A673 (cell line): Measurements from ENCODE around the gene SOX2.

Source experiments
- EZH2 ChIP-seq: fragments of 200-600 bp; sonication (generic); IDR thresholded peaks from 2 replicates; pipeline ENCODE4 v1.6.1; 2017; ENCODE audit warnings: borderline replicate concordance, low read depth, mild to moderate bottlenecking, mixed read lengths, antibody characterized with exemption, low read length; ENCODE audit not compliant: poor library complexity, severe bottlenecking
- TF ChIP-seq, protein P1 (sequence below): fragments of 300-800, 200-600 bp; sonication (generic); conservative IDR thresholded peaks from 2 replicates; pipeline ENCODE4 v1.5.1; 2017; ENCODE audit warnings: low read depth, mild to moderate bottlenecking, antibody characterized with exemption, low read length, moderate library complexity, mixed read lengths

DNA sequence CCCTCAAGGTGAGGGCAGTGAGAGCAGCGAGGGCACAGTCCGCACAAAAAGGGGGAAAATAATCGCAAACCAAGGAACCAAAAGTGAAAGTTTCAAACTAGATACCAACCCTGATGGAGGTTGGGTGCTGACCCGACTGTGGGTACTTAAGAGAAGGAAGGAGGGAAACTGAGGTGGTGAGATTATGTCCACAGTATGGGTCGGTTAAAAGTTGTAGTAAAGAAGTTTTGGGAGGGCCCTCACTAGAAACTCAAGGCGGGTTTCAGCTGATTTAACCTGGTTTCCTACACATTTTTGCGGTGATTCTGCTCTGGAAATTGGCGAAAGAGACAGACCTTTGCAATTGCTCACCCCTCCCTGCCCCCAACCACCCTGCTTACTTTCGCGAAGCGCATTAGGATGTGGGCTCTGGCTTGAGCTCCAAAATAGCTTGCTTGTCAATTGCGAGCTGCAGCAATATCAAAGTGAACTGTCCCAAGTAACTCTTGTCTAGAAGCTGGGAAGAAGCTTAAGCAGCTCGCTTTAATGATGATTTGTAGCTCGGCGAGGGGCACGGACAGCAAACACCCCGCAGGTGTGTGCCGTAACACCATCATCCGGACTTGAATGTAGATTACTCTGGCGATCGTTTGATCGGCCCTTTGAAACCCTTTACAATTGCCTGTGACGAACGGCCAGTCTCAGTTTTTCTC is 15.8 kb downstream of the SOX2 start:
- TF ChIP-seq, protein P1, sequence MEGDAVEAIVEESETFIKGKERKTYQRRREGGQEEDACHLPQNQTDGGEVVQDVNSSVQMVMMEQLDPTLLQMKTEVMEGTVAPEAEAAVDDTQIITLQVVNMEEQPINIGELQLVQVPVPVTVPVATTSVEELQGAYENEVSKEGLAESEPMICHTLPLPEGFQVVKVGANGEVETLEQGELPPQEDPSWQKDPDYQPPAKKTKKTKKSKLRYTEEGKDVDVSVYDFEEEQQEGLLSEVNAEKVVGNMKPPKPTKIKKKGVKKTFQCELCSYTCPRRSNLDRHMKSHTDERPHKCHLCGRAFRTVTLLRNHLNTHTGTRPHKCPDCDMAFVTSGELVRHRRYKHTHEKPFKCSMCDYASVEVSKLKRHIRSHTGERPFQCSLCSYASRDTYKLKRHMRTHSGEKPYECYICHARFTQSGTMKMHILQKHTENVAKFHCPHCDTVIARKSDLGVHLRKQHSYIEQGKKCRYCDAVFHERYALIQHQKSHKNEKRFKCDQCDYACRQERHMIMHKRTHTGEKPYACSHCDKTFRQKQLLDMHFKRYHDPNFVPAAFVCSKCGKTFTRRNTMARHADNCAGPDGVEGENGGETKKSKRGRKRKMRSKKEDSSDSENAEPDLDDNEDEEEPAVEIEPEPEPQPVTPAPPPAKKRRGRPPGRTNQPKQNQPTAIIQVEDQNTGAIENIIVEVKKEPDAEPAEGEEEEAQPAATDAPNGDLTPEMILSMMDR: no peak
- no peak for TF ChIP-seq EZH2
